ENCODE results near the gene SEPTIN10. TPM values are rescaled to one million over a fixed set of nuclear protein-coding genes. Genes with fewer than 3 reads are reported as not detected.

Gene SEPTIN10
- total RNA-seq, 2 donors from 2014 or later: 44.9 to 46.5 TPM

GRCh38 chr2:109523536-109524361, 90.0 kb downstream of the SEPTIN10 start:
- intact Hi-C loops (cut with DNase I): no loop called here
- TF ChIP-seq CTCF (IDR thresholded peaks at IDR 0.05): no peak
- no peak for TF ChIP-seq POLR2A (IDR thresholded peaks at IDR 0.05)
- Histone ChIP-seq H3K27me3 (no peaks in the 10 kb centered on the region), H3K4me3 (no peak overlapping the region), H3K9me3 (no peaks in the 10 kb centered on the region), H3K4me1 (no peaks in the 10 kb centered on the region), H3K36me3 (replicated peaks in 1 of 2; ENCODE audit: insufficient read depth in 1 of 2, low read depth in 2 of 2) (no peaks in the 10 kb centered on the region), H3K27ac (no peak overlapping the region)
- no peak for DNase-seq
- no peak for ATAC-seq
- WGBS, 2 donors: 68 to 70% methylated on average over 4 to 13 of the region's 13 CpGs

DNA sequence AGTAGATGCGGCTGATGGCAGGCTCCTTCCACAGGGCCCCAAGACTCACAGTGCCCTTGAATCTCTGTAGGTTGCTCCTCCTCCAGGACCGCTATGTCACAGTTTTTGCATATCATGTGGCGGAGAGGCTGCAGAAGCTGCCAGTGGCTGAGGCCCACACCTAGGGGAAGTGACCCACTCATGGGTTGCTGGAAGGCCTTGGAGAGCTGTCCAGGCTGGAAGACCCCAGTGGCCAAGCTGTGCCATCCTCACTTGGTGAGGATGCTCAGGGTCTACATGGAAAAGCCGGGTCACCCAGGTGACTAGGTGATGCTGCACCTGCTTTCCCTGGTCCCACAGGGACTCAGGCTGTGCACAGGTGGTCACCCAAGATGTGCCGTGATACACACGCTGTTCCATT, 90.6 kb downstream of the SEPTIN10 start:
- no peaks in the 10 kb centered on the region for H3K36me3 ChIP-seq (replicated peaks in 1 of 2; ENCODE audit: insufficient read depth in 1 of 2, low read depth in 2 of 2)
- no peak for ATAC-seq
- TF ChIP-seq CTCF (IDR thresholded peaks at IDR 0.05): no peak
- TF ChIP-seq POLR2A (IDR thresholded peaks at IDR 0.05): no peak
- no peak for DNase-seq
- H3K27me3 ChIP-seq: no peaks in the 10 kb centered on the region
- 78 to 100% methylated on average over 1 to 6 of the region's 6 CpGs for WGBS, 2 donors
- no peak overlapping the region for H3K4me3 ChIP-seq
- H3K9me3 ChIP-seq: no peaks in the 10 kb centered on the region
- intact Hi-C loops (cut with DNase I): no loop called here
- H3K4me1 ChIP-seq: no peaks in the 10 kb centered on the region
- no peak overlapping the region for H3K27ac ChIP-seq

- H3K4me1 ChIP-seq: no peaks in the 10 kb centered on the region
- no peaks in the 10 kb centered on the region for H3K9me3 ChIP-seq
- ATAC-seq (no peak), DNase-seq (no peak)
- TF ChIP-seq POLR2A (IDR thresholded peaks at IDR 0.05): no peak
- H3K36me3 ChIP-seq (replicated peaks in 1 of 2; ENCODE audit: insufficient read depth in 1 of 2, low read depth in 2 of 2): no peaks in the 10 kb centered on the region
- intact Hi-C loops (cut with DNase I): no loop called here
- 80 to 81% methylated on average over 7 of the region's 7 CpGs for WGBS, 2 donors
- H3K27me3 ChIP-seq: no peaks in the 10 kb centered on the region
- H3K27ac ChIP-seq: no peak overlapping the region
- H3K4me3 ChIP-seq: no peak overlapping the region
These were observed 91.7 kb downstream of the SEPTIN10 start for GRCh38 chr2:109522063-109522374.

- no peaks in the 10 kb centered on the region for H3K36me3 ChIP-seq (replicated peaks in 1 of 2; ENCODE audit: insufficient read depth in 1 of 2, low read depth in 2 of 2)
- 54 to 55% methylated on average over 19 to 20 of the region's 20 CpGs for WGBS, 2 donors
- H3K9me3 ChIP-seq: no peaks in the 10 kb centered on the region
- no peaks in the 10 kb centered on the region for H3K27me3 ChIP-seq
- TF ChIP-seq POLR2A (IDR thresholded peaks at IDR 0.05): no peak
- no peak for TF ChIP-seq CTCF (IDR thresholded peaks at IDR 0.05)
- H3K4me1 ChIP-seq: no peaks in the 10 kb centered on the region
- no peak overlapping the region for H3K4me3 ChIP-seq
- no peak for ATAC-seq
- DNase-seq: no peak
- no peak overlapping the region for H3K27ac ChIP-seq
- intact Hi-C loops (cut with DNase I): no loop called here
These were observed 92.3 kb downstream of the SEPTIN10 start for GRCh38 chr2:109521233-109522062.

DNA sequence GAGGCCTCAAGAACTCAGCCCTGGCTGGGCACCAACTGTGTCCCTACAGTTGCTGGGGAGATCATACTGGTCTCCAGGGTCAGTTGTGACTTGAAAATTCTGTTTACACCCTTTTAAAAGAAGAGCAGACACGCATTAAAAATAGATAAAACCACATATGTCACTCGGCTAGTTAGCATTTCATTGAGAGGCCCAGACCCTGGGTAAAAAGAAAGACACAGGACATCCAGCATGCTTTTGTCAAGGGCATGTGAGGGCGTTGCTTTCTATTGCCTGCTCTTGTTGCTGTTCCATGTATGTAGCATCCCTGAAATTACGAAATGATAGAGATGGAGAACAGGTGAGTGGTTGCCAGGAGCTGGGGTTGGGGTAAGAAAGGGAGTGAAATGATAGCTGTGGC, 94.3 kb downstream of the SEPTIN10 start:
- TF ChIP-seq CTCF (IDR thresholded peaks at IDR 0.05) (no peak), POLR2A (IDR thresholded peaks at IDR 0.05) (no peak)
- Histone ChIP-seq H3K27me3 (no peaks in the 10 kb centered on the region), H3K4me3 (no peak overlapping the region), H3K36me3 (replicated peaks in 1 of 2; ENCODE audit: insufficient read depth in 1 of 2, low read depth in 2 of 2) (no peaks in the 10 kb centered on the region), H3K27ac (no peak overlapping the region), H3K9me3 (no peaks in the 10 kb centered on the region), H3K4me1 (no peaks in the 10 kb centered on the region)
- WGBS, 2 donors: 69 to 86% methylated on average over 4 of the region's 4 CpGs
- intact Hi-C loops (cut with DNase I): no loop called here
- DNase-seq (no peak), ATAC-seq (no peak)

Measured in body of pancreas (tissue), 4 donors.